ENCODE data around the gene ING3. TPM values are rescaled to one million over a fixed set of nuclear protein-coding genes. Genes with fewer than 3 reads are reported as not detected.

The ING3 gene
- total RNA-seq, 1 experiment from 2014 or later, result 12.6 TPM

DNA sequence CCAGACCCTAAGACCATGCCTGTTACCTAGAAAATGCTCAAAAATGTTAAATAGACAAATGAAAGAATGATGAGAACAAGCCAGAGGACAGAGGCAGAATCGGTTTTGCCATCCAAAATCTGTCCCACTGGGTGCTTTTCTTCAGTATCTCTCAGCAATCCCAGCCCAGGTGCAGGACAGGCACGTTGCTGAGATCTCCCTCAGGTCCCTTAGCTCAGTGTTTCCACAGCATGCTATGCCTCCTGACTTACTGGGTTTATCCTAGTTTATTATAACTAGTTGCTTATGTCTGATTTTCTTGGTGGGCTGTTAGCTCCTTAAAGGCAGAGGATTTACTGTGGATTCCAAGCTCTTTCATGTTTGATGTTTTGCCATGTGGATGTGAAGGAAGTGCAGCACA, 58.2 kb downstream of the ING3 start:
- Mint-ChIP-seq H3K4me1 (peaks cover 10% of the 10 kb centered on the region), H3K27ac (no peak overlapping the region), H3K9me3 (peaks cover 4% of the 10 kb centered on the region), H3K36me3 (no peaks in the 10 kb centered on the region), H3K27me3 (ENCODE audit: low read depth) (no peaks in the 10 kb centered on the region), H3K4me3 (no peak overlapping the region)
- ATAC-seq, result no peak
- ChIA-PET POLR2A (no interaction called here), CTCF (no interaction called here)
- DNase-seq (ENCODE audit: low spot score), result no peak
- TF ChIP-seq NFYB (CRISPR knock-in tag; conservative IDR thresholded peaks at IDR 0.05; ENCODE audit: low read depth) (no peak), GABPB1 (CRISPR knock-in tag; IDR thresholded peaks at IDR 0.05) (no peak), OVOL2 (CRISPR knock-in tag; IDR thresholded peaks at IDR 0.05; ENCODE audit: borderline replicate concordance) (no peak), ZNF121 (CRISPR knock-in tag; IDR thresholded peaks at IDR 0.05) (no peak), NR1H2 (CRISPR knock-in tag; IDR thresholded peaks at IDR 0.05) (no peak), FOXJ3 (CRISPR knock-in tag; IDR thresholded peaks at IDR 0.05; ENCODE audit: borderline replicate concordance) (no peak), ZNF396 (CRISPR knock-in tag; IDR thresholded peaks at IDR 0.05; ENCODE audit: borderline replicate concordance) (no peak), CBFB (CRISPR knock-in tag; IDR thresholded peaks at IDR 0.05; ENCODE audit: low read depth) (no peak), MXD4 (CRISPR knock-in tag; IDR thresholded peaks at IDR 0.05; ENCODE audit: borderline replicate concordance) (no peak), SOX15 (CRISPR knock-in tag; IDR thresholded peaks at IDR 0.05) (no peak), NFATC4 (CRISPR knock-in tag; IDR thresholded peaks at IDR 0.05) (no peak), HMGA2 (CRISPR knock-in tag; IDR thresholded peaks at IDR 0.05) (no peak), ZBTB21 (CRISPR knock-in tag; IDR thresholded peaks at IDR 0.05; ENCODE audit: borderline replicate concordance) (no peak), JUN (CRISPR knock-in tag; IDR thresholded peaks at IDR 0.05) (no peak), FOXP1 (CRISPR knock-in tag; IDR thresholded peaks at IDR 0.05; ENCODE audit: borderline replicate concordance) (no peak)
- TF ChIP-seq, protein P1, sequence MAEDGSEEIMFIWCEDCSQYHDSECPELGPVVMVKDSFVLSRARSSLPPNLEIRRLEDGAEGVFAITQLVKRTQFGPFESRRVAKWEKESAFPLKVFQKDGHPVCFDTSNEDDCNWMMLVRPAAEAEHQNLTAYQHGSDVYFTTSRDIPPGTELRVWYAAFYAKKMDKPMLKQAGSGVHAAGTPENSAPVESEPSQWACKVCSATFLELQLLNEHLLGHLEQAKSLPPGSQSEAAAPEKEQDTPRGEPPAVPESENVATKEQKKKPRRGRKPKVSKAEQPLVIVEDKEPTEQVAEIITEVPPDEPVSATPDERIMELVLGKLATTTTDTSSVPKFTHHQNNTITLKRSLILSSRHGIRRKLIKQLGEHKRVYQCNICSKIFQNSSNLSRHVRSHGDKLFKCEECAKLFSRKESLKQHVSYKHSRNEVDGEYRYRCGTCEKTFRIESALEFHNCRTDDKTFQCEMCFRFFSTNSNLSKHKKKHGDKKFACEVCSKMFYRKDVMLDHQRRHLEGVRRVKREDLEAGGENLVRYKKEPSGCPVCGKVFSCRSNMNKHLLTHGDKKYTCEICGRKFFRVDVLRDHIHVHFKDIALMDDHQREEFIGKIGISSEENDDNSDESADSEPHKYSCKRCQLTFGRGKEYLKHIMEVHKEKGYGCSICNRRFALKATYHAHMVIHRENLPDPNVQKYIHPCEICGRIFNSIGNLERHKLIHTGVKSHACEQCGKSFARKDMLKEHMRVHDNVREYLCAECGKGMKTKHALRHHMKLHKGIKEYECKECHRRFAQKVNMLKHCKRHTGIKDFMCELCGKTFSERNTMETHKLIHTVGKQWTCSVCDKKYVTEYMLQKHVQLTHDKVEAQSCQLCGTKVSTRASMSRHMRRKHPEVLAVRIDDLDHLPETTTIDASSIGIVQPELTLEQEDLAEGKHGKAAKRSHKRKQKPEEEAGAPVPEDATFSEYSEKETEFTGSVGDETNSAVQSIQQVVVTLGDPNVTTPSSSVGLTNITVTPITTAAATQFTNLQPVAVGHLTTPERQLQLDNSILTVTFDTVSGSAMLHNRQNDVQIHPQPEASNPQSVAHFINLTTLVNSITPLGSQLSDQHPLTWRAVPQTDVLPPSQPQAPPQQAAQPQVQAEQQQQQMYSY (CRISPR knock-in tag; IDR thresholded peaks at IDR 0.05), result no peak
- TF ChIP-seq, protein P2, sequence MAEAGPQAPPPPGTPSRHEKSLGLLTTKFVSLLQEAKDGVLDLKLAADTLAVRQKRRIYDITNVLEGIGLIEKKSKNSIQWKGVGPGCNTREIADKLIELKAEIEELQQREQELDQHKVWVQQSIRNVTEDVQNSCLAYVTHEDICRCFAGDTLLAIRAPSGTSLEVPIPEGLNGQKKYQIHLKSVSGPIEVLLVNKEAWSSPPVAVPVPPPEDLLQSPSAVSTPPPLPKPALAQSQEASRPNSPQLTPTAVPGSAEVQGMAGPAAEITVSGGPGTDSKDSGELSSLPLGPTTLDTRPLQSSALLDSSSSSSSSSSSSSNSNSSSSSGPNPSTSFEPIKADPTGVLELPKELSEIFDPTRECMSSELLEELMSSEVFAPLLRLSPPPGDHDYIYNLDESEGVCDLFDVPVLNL (CRISPR knock-in tag; IDR thresholded peaks at IDR 0.05; ENCODE audit: borderline replicate concordance, low read depth), result no peak
- TF ChIP-seq, protein P3, sequence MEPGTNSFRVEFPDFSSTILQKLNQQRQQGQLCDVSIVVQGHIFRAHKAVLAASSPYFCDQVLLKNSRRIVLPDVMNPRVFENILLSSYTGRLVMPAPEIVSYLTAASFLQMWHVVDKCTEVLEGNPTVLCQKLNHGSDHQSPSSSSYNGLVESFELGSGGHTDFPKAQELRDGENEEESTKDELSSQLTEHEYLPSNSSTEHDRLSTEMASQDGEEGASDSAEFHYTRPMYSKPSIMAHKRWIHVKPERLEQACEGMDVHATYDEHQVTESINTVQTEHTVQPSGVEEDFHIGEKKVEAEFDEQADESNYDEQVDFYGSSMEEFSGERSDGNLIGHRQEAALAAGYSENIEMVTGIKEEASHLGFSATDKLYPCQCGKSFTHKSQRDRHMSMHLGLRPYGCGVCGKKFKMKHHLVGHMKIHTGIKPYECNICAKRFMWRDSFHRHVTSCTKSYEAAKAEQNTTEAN (CRISPR knock-in tag; IDR thresholded peaks at IDR 0.05), result no peak
- TF ChIP-seq, protein P4, sequence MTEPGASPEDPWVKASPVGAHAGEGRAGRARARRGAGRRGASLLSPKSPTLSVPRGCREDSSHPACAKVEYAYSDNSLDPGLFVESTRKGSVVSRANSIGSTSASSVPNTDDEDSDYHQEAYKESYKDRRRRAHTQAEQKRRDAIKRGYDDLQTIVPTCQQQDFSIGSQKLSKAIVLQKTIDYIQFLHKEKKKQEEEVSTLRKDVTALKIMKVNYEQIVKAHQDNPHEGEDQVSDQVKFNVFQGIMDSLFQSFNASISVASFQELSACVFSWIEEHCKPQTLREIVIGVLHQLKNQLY (CRISPR knock-in tag; IDR thresholded peaks at IDR 0.05), result no peak
- TF ChIP-seq, protein P5, sequence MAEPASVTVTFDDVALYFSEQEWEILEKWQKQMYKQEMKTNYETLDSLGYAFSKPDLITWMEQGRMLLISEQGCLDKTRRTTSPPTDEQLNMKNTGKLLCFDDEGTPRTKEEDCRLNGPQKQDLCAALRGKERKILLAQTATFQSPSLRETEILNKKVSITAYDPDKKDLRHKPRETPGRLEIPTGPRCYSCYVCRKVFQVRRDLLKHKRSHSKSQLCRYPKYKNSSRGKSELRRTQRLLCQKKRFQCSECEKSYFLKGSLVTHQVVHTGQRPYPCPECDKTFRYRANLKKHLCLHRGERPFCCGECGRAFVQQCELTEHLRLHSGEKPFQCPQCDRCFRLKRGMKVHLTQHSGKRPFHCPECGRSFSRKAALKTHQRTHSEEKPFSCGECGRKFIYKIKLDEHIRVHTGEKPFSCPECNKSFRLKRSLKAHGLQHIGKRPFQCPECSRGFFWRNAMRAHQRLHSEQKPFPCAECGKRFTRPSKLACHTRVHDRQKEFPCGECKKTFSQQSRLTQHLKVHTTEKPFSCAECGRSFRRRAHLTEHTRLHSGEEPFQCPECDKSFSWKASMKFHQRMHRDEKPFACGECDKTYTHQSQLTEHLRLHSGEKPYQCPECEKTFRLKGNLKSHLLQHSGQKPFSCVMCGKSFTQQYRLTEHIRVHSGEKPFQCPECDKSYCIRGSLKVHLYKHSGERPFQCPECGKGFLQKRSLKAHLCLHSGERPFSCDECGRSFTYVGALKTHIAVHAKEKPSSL (CRISPR knock-in tag; conservative IDR thresholded peaks at IDR 0.05), result no peak
